ENCODE data around the gene BSND.
A peak's percentile ranks its signal among the peaks of the same experiment; 100 is the strongest.

BSND gene

DNA sequence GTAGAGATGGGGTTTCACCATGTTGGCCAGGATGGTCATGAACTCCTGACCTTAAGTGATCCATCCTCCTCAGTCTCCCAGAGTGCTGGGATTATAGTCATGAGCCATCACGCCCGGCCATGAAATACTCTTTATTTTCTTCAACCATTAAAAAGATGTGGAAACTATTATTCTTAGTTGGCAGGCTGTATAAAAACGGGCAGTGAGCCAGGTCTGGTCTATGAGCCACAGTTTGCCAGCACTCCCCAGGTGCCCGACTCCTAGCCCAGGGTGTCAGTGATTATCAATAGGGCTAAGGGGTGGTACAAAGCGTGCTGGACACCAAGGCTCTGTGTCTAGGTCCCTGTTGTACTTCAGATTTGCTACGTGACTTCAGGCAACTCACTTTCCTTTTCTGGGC, 22.0 kb upstream of the BSND start:
- DNase-seq = no peak

DNA sequence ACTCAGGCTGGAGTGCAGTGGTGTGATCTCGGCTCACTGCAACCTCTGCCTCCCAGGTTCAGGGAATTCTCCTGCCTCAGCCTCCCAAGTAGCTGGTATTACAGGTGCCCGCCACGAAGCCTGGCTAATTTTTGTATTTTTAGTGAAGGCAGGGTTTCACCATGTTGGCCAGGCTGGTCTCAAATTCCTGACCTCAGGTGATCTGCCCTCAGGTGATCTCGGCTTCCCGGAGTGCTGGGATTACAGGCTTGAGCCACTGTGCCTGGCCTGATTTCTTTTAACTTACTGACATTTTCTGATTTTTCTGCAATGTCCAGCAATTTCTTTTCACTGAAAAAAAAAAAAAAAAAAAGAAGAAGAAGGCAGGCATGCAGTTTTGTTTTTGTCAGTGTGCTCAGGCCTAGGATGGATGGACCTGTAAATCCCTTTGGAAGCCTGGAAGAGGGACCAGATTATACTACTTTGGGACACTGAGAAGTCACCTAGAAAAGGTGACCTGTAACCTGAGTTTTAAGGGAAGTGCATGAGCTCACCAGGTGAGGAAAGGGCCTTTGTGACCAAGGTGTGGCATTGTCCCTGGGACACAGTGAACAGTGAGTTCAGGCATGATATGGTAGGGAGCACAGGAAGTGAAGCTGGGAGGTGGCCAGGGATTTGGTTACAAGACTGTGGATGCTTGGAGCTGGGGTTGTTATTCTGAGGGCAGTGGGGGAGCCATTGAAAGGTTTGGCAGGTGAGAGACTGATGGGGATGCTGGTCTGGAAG, 21.0 kb upstream of the BSND start:
- no peak for DNase-seq

DNA sequence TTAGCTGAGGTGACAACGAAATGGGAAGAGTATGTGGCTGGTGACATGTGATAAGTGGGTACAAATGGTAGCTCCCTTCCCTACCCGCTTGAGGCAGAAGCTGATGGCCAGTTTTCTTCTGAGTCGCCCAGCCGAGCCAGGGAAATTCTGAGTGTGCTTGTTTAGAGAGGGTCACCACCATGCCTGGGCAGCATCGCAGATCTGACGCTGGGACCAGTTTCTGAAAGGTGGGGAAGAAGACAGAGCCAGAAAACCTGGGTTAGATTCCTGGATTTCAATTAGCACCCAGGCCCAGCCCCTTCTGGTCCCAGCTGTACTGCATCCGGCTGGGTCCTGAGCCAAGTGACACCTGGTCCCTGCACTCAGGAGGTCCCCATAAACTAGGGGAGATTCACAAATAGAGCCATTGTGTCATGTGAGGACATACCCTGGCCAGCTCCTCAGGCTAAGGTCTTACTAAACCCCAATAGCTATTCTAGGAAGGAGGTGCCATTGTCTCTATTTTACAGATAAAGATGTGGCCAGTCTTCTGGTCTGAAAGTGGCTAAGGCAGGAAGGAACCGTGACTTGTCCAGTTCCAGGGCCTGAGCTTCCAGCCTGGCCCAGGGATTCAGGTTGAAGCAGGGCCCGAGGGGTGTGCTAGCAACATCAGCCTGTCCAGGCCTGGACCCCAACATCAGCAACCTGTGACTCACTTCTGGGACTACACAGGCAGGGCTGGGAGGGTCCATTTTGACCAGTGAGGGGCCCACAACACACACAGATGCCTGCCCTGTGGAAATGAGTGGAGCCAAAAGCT, 20.0 kb upstream of the BSND start:
- DNase-seq = no peak

DNA sequence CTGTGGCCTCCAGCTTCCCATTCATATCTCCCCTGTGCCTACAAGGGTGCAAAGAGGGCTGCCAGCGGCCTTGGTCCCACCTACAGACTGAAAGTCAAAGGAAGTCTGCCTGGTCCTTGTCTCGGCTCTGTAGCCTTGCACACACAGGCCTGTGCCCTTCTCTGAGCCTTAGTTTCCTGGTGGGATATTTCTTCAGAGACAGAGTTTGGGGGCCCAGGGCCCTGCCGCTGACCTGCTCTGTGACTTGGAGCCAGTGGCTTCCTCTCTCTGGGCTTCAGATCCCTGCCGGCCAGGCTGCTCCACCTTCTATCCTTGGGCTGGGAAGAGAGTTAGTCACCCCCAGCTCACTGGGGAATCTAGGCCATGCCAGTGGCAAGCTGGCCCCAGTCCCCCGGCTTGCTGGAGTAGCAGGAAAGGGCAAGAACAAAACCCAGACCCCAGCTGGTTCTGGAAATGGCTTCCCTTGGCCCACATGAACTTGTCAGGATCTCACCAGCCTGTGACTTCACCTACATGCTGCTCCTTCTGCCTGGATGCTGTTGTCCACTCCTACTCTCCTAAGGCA, 19.3 kb upstream of the BSND start:
- no peak for DNase-seq

DNA sequence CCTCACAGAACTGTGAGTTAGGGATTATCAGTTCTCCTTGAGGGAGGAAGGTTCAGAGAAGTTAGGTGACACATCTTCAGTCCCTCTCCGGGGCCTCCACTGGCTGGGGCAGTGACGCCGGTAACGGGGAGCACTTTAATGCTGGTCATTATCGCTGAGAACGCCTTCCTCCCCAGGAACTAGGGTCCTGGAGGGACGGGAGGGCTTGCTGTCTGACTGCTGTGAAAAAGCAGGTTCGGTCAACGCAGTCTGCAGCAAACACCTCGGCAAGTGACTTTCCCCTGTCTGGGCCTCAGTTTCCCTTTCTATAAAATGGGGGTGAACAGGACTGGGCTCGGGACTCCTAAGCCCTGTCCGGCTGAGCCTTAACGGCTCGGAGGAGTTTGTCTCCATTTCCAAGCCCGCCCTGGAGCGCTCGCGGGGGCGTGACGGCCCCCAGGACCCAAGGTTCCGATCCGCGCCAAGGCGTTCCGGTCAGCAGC, 18.6 kb upstream of the BSND start:
- no peak for DNase-seq

DNA sequence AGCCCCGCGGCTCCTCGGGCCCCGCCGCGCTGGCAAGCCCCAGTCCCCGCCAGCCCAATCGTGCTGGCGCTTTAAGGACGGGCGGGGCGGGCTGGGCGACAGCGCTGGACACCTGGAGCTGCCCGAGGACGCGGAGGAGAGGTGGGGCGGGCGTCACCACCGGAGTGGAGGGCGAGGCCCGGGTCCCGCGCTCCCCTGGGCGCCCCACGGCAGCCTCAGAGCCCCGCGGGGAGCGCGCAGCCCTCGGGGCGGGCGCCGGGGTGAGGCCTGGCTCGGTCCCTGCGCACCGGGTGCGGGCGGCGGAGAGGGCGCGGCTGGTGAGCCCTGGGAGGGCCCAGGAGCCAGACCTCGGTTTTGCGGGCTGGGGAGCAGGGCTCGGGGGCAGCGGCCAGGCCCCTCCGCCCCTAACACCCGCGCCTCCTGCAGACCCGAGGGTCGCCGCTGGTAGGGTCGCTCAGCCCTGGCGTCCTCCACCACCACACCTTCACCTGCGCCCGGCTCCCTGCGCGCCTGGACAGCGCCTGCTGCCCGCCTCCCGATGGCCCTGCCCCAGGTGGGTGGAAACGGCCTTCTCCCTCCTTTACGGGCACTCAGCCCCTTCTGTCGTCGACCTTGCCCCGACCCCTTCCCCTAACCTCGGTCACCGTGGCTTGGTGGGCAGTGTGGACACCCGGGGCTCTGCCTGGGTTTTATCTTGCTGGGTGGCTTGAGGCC, 18.0 kb upstream of the BSND start, which contains the start of gene TMEM61:
TMEM61 (plus strand) TSS at position 101 of the 714 bp plus-strand sequence; CDS start at position 539, 438 bp downstream.
- DNase-seq = no peak

DNA sequence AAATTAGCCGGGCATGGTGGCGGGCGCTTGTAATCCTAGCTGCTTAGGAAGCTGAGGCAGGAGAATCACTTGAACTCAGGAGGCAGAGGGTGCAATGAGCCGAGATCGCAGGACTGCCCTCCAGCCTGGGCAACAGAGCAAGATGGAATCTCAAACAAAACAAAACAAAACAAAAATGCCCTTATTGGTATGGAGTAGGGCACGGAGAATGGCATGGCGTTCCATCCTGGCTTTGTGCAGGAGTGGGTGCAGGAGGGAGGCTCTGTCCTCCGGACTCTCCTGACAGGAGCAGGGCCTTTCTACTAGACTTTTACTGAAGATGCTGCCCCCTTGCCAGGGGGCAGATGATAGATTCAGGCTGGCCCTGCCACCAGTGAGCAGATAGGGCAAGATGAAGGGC, 17.3 kb upstream of the BSND start:
- DNase-seq = no peak

DNA sequence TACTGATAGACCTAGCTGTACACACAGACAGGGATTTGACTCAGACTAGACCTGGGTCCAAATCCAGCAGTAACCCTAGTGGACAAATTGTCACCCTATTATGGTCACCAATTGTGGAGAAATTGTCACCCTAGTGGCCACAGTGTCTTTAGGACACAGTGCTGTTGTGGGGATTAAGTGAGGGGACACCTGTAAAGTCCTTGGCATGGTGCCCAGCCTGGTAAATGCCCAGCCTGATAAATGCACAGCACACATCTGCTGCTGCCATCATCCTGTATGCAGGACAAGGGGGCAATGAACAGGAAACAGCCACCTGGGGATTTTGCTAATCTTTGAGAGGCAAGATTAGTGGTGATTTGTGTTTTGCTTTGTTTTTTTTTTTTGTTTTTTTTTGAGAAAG, 16.0 kb upstream of the BSND start:
- no peak for DNase-seq

DNA sequence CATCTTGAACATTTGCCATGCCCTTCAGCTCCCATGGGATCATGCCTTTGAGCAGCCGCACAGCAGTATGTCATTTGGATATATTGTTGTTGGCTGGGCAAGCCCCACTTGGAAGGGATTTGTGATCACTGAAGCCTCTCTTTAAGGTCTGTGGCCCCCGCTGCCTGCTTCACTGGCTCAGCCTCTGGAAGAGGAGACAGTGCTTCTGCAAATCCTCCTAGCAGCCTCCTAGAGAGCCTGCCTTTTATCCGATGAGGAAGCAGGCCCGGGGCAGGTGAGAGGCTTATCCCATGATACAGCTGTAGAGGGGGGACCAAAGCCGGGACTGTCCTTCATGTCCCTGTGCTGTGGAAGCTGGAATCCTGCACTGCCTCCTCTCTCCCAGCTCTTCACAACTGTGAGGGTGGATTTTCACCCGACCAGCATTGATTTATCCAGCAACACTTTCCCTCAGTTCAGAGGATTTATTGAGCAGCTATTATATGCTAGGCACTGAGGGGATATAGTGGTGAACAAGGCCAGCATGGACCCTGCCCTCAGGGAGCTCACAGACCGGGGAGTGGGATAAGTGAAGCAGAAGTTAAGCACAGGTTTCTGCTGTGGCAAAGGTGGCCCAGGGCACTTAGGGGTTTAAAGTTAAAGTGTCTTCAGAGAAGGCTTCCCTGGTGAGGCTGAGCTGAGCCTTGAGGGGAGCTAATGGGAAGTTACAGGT, 14.4 kb upstream of the BSND start:
- DNase-seq = peak; percentile 26

DNA sequence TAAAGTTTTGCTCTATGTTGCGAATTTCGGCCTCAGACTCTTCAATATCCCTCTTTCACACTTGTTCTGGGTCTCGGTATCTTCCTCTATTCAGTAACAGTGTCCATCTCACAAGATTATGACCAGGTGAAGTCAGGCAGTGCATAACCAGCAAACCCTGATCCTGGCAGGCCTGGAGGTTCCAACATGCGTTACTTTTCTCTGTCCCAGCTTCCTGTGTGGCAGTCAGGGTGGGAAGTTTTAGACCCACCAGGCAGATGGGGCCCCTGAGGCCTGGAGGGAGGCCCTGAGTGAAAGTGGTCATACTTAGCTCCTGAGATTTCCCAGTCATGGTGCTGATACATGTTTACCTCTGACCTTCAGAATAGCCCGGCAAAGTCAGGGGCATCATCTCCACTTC, 13.2 kb upstream of the BSND start:
- DNase-seq = no peak

DNA sequence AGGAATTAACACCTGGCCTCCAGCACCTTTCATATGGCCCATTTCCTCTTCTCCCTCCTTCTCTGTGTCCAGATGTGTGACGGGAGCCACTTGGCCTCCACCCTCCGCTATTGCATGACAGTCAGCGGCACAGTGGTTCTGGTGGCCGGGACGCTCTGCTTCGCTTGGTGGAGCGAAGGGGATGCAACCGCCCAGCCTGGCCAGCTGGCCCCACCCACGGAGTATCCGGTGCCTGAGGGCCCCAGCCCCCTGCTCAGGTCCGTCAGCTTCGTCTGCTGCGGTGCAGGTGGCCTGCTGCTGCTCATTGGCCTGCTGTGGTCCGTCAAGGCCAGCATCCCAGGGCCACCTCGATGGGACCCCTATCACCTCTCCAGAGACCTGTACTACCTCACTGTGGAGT, 12.7 kb upstream of the BSND start:
- DNase-seq = no peak

DNA sequence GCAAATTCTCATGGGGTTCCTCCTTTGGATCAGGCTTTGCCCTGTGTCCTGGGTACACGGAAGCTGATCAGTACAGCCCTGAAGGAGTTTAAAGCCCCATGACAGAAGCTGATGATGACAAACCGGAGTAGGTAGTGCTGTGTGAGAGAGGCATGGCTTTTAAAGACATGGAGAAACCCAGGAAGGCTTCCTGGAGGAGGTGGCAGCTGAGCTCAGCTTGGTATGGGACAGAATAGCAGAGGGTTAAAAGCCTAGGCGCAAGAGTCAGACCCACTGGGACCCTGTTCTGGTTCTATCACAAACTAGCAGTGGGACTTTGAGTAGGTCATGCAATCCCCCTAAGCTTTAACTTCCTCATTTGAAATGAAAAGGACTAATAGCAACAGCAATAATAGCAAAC, 12.2 kb upstream of the BSND start:
- no peak for DNase-seq

DNA sequence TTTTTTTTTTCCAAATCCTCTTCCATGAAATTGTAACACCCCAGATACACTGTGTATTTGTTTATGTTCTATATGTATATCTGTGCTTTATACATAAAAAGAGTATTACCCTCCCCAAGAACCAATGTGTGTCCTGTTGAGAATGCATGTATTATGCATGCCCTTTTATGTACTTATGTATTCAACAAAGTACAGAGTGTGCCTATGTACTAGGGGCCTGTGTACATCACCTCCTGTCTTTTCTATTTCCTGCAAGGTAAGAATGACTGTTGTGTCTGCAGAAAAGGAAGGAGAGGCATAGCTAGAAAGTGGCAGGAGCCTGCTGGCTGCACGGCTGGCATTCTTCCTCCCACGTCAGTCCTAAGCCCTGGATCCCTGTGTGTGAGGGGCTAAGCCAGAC, 11.3 kb upstream of the BSND start:
- DNase-seq = no peak

DNA sequence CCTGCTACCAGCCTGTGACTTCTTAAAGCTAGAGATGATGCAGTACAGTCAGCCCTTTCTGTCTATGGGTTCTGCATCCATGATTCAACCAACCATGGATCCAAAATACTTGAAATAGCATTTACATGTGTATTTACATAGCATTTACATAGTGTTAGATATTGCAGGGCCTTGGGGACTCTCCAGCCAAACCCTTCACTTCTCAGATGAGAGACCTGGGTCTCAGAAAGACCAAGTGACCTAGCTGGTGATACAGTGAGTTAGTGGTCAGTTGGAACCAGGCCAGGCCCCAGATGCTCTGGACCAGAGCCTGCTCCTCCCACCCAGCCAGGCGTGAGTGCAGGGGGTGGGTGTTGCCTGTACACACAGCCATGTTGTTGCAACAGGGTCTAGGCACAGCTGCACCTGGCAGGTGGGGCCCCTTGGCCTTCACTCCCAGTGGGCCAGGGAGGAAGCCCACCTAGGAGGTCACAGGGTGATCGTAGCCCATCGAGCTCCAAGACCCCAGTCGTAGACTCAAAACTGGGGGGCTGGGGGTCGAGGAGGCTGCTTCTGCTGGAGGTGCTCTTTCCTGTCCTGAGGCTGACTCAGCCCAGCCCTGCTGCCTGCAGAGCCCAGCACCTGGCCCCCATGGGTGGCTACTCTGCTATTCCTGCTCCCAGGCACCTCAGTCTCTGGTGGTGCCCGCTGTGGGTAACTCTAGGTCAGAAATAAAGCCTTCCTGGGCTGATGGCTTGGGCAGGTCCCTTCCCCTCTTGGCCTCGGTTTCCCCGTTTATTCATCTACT, 10.6 kb upstream of the BSND start:
- DNase-seq = no peak

DNA sequence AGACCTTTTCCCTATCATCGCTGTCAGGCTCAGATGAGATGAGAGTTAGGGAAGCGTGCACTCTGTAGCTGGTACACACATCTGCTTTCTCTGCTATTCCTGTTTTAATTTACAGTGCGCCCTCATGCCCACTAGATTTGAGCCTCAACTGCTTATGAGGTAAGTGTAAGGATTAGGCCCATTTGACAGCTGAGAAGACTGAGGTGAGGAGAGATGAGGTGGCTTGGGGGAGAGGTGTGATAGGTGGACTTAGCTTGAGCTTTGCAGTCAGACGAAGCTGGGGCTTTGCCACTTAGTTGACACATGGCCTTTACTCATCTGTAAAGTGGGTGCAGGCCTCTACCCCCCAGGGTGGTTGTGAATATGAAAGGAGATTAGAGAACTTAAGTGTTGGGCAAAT, 9.8 kb upstream of the BSND start:
- no peak for DNase-seq

DNA sequence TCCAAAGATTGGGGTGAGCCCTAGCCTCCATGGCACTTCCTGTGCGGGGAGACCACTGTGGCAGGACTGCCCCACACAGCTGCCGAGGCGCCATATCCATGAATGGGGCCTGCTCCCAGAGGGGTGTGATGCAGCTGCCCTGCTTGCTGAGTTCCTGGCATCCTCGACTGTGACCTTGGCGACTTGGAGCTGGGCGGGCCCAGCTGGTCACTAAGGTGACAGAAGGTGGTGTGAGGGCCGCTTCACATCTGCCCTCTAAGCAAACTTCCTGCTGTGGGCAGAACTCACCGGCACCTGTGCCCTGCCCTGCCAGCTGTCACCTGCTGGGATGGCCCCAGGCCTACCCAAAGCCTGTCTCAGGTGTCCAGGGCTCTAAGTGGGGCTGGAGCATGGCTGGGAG, 9.3 kb upstream of the BSND start:
- no peak for DNase-seq

DNA sequence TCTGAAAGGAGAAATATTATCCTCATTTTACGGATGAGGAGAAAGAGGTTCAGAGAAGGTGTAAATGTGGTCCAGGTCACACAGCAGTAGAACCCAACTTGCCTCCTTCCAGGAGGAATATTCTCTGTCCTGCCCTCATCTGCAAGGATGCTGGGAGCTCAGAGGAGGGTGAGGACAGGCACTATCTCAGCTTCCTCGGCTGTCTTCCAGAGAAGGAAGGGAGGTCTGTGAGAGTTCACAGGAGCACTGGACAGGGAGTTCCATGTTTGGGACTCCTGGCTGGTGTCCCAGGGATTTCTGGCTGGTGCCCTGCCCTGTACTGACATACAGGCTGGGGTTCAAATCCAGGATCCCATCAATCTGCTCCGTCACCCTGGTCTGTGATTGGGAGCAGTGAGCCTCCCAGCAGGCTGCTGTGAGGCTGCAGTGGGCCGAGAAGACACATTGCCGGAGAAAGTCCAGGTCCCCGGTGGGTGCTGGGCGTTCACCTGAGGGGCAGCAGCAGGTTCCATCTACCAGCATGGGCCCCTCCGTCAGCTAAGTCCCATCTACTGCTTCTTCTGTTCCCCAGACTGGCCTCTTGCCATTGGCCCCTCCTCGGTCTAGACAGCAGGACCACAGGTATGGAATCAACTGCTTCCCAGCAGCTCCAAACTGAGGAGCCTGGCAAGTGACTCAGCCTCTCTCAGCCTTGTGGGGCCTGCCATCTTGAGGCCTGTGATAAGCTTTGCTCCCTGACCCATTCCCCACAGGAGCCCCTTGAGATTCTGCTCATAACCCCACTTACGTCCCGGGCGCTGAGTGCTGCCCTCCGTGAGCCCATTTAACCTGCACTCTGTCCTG, 8.5 kb upstream of the BSND start:
- no peak for DNase-seq

DNA sequence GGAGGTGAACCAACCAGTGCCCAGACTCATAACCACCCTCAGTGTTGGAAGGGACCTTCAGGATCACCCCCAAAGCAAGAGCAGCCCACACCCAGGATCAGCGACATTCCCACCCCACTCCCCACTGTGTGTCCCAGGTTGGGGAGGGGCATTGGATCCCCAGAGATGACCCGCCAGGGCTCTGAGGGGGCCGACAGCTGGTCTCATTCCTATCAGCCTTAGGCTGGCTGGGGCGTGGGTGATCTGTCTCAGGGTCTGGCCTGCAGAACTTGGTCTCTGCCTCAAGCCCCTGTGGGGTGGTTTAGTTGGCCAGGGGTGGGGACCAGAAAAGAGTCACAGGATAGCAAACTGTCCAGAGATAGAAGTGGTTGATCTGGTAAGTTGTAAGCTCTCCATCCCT, 7.8 kb upstream of the BSND start:
- DNase-seq = no peak

DNA sequence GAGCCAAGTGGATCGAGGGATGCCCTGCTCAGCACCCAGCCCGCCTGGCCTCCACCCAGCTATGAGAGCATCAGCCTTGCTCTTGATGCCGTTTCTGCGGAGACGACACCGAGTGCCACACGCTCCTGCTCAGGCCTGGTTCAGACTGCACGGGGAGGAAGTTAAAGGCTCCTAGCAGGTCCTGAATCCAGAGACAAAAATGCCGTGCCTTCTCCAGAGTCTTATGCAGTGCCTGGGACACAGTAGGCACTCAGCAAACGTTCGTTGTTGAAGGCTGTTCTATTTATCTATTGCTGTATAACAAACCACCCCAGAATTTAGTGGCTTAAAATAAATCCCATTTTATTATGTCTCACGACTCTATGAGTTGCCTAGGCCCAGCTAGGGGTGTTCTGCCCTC, 6.8 kb upstream of the BSND start:
- no peak for DNase-seq

DNA sequence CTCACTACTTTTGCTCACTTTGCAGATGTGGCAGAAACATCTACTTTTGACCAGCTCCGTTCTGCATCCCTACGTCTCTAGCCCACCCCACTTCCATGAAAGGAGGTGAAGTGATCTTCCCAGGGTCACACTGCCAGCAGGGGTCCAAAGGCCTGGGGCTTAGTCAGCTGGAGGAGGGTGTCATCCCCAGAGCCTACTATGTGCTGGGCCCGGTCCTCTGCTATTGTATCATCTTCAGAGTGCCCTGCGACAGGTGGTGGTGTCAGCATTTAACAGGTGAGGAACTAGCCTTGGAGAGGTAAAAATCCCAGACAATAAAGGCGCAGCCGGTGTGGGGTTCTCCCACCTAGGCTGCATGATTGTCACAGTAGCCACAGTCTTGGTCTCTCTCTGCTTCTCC, 5.6 kb upstream of the BSND start:
- no peak for DNase-seq

Measured in right forelimb (tissue), 1 donor.